GM21723 (cell line): ENCODE measurements around the gene NR2C2.
"Not testable (repeated sequence)": the region's sequence is repeated elsewhere in the genome, so short reads cannot be mapped to it uniquely, and the experiment has no call there.

Source experiments
- ATAC-seq: cut with Tn5 transposase; IDR thresholded peaks from one replicate; pipeline ENCODE4 v1.9.1; 2021; ENCODE audit warnings: mild to moderate bottlenecking, moderate library complexity; ENCODE audit not compliant: unreplicated experiment

Gene NR2C2

GRCh38 chr3:14957153-14957552, 9.8 kb downstream of the NR2C2 start:
- no peak for ATAC-seq

DNA sequence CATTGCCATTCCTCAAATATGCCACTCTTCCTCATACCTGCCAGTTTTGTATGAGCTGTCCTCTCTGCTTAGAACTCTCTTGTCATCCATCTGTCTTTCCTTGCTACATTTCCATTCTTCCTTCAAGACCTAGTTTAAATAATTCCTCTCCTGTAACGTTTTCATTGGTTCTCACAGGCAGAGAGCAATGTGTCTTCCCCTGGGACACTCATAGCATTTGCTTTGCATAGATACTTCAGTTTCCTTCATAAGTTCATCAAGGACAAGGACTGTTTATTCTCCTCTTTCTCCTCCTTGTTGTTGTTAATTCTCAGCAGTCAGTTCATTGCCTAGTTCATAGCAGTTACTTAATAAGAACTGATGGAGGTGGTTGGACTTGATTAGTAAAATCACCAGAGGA, 10.5 kb downstream of the NR2C2 start:
- ATAC-seq: no peak

DNA sequence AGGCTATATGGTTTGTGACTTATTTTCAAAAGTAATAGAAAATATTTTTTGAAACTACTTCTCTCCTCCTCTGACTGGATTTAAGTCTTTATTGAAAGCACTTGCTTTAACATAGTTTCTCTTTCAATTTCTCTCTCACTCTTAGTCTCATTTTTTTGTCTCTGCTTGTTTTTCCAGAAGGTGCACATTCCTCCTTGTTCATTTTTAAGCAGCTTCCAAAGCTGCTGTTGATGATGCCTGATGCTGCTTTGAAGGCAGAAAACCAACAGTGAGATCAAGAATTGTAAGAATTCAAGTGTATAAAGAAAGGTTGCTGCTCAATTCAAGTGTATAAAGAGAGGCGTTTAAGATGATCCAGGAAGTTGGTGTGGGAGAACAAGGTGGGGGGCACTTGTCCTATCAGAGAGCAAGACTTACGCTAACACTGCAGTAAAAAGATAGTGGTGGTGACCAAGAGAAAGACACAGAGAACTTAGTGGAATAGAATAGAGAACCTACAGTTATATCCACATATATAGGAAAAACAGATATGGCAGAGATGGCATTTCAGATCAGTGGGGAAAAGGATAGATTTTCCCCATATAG, 12.1 kb downstream of the NR2C2 start:
- peak; percentile 56 for ATAC-seq

- no peak for ATAC-seq
These were observed 15.4 kb downstream of the NR2C2 start for GRCh38 chr3:14962762-14963161.

DNA sequence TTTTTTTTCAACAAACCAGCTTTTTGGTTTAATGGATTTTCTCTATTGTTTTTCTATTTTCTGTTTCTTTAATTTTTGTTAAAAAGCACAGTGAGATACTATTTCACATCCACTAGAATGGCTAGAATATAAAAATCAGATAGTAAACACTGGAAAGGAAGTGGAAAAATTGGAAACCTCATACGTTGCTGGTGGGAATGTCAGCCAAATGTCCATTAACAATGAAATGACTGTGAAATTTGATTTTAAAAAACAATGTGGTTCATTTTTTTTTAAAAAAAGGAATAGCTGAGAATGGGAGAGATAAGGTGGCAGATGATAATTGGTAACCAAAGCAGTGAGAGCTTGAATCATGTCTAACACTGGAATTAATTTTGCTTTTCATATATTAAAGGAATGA, 19.9 kb downstream of the NR2C2 start:
- ATAC-seq: no peak

DNA sequence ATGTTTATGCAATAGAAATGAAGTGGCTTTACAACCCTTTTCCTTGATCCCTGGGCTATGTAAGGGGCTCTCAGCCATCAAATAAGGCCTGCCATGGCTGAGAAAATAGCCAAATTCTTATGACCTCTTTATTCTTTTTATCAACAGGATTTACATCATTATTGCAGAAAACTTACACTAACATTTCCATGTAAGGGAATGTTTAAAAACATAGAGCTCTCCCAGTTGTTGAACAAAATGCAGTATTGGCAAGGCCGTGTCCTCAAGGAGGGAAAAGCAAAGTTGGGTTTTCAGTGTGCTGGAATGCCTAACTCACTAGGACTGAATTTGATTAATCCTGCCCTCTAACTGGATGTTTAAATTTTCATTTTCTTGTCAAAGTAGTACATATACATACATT, 22.3 kb downstream of the NR2C2 start:
- ATAC-seq: no peak

DNA sequence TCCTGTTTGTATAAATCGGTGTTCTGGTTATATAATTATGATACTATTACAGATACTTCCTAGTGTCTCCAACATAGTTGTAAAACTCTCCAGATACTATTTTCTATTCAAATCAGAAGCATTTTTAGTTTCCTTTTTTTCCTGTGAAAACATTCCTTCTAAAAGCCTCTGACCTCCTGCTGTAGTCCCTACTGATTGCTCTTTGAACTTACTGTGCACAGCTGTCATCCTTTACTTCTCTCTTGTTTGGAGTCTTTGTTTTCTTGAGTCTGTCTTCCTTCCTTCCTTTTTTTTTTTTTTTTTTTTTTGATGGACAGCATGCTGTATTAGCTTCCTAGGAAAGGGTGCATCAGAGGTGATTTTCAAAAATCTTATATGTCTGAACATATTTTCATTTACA, 28.9 kb downstream of the NR2C2 start:
- ATAC-seq: no peak

GRCh38 chr3:14980689-14981088, 33.3 kb downstream of the NR2C2 start:
- peak; percentile 69 for ATAC-seq

- ATAC-seq: no peak
These were observed 37.3 kb downstream of the NR2C2 start for GRCh38 chr3:14984581-14985113.

DNA sequence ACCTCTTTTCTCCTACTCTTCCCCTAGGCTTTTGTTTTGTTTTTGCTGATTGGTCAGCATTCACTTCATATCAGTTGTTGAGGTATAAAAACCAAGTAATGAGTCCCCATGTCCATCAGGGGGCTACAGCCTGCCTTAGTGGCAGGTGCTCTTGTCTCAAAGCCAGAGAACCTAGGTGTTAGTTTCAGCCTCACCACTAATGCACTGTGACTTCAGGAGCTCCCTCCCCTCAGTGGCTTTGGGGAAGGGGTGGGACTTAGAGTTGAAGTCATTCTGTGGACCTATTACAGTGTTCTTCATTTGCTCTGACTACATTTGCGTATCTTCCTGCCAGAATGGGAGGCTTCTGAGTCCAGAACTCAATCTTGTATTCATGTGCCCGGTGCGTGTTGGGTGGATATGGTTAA, 41.6 kb downstream of the NR2C2 start:
- peak; percentile 100 for ATAC-seq

DNA sequence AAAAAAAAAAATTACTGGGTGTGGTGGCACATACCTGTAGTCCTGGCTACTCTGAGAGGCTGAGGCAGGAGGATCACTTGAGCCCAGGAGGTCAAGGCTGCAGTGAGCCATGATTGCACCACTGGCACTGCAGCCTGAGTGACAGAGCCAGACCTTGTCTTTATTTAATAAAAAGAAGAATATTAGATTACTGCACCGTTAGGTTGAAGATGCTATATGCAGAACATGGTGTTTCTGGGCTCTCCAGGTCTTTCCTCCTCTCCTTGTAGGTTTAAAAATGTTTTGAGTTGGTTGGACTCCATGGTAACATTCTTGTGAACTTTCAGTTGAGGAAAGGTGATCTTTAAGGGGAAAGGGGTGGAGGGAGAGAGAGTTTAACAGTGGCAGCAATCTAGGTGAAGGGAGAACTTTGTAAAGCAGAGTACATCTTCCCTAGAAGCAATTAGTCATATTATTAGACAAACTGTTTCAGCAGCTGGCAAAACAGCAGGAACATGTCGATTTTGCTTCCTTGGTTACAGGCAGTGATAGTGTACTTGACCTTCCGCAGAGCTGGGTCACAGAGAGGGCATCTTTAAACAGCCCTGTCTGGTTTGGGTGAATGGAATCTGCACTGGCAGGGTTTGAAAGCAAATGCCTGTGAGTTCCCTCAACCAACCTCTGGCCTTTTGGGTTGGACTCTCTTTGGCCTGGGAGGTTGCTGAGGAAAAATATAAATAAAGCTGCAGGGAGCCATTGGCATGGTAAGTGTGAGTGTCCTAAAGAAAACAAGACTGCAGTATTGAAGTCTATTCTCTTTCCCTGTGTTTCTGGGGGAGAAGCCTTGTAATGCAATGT, 42.8 kb downstream of the NR2C2 start:
- no peak for ATAC-seq

GRCh38 chr3:14990780-14991148, 43.4 kb downstream of the NR2C2 start:
- ATAC-seq: no peak

DNA sequence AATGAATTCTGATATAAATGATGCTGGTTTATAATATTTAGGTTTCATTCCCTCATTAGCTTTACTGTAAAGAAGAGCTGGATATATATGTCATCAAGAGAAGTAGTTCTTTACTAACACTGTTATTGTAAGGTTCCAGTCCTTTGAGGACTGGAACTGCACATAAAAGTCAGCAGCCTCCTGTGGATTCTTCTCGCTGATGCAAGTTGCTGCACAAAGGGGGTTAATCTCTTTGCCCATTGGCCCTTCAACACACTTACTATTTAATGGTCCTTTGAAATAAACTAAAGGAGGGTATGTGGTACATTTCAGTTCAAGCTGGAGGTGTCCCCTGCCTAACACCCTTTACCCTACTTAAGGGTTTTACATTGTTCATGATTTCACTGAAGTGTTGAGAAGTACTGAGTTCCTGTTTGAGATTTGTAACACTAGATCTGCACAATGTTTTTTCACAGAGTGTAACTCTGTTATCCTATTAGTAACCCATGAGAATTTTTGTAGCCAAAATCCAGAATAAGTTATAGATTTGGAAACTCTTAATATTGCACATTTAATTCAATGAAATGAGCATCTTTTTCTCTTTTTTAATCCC, 43.9 kb downstream of the NR2C2 start:
- no peak for ATAC-seq

DNA sequence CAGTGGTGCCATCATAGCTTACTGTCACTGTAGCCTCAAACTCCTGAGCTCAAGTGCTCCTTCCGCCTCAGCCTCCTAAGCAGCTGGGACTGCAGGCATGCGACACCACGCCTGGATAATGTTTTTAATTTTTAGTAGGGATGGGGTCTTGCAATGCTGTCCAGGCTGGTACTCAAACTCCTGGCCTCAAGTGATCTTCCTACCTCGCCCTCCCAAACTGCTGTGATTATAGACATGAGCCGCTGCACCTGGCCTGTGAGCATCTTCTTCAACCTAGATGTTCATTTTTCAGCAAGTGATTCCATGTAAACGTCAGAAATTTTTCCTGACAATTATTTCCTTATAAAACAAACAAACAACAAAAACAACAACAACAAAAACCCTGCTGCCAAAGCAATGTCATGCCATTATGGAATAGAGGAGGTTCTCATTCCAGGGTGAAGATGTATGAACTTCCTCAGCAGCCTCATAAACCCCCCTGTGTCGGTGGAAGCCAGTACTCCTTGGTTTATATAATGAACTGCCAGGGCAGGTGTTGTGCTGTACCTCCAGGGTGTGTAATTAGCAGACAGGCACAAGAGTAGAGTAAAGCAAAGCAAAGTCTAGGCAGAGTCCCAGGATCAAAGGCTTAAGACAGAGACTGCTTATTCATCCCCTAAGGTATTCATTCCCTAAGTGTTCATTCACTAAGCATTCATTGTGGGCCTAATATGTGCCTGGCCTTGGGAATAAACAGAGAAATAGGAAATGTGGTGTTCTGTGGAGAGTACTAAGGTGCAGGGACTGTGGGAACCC, 44.6 kb downstream of the NR2C2 start:
- no peak for ATAC-seq

GRCh38 chr3:14997941-14998340, 50.6 kb downstream of the NR2C2 start:
- ATAC-seq: no peak

- not testable (repeated sequence) for ATAC-seq
These were observed 51.8 kb downstream of the NR2C2 start for GRCh38 chr3:14999182-14999581.

DNA sequence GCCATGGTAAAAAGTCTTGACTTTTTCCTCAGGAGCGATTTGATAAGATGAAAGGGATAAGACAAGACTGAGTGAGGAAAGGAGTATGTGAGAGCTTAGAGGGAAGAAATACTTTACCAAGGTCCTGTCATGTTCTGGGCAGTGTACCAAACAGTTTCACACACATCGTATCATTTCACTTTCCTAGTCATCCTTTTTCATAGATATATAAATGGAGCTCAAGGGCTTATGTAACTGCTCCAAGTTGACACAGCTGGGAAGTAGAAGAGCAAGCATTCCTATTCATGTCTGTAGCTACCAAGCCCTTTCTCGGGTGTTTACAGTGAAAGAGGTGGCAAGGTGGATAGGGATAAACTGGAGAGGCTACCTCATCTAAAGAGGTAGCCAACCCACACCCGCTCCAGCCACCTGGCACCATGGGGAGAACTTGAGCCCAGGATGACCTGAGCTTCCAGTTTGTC, 60.3 kb downstream of the NR2C2 start:
- ATAC-seq: no peak

- ATAC-seq: no peak
These were observed 61.8 kb downstream of the NR2C2 start for GRCh38 chr3:15009167-15009566.

DNA sequence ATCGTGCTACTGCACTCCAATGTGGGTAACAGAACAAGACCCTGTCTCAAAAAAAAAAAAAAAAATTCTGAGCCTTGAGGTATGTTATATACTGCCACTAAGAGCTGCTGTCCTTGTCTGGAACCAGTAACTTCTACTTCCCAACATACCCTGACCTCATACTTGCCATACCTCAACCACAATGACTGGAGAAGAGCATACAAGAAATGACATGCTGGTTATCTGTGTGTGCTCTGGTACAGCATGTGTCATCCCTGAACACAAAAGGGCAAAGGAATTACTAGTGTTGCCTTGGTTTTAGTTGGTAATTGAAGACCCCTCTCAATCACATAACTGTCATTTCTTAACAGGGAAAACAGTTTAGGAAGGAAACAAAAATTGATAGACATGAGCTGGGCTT, 63.3 kb downstream of the NR2C2 start:
- ATAC-seq: no peak

DNA sequence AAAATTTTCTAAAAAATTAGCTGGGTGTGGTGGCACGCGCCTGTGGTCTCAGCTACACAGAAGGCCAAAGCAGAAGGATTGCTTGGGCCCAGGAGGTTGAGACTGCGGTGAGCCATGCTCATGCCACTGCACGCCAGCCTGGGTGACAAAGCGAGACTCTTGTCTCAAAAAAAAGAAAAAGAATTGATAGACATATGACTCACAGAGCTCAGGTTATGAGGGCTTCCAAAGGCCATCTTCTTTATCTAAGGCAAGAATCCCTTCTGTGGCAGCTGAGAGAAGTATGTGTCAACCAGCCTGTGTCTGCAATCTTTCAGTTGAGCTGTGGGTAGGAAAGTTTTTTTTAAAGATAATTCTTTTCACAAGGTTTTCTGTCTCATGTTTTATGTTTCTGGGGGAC, 63.8 kb downstream of the NR2C2 start:
- ATAC-seq: no peak
